ENCODE measurements around the gene TRIM8. TPM values are rescaled to one million over a fixed set of nuclear protein-coding genes. Genes with fewer than 3 reads are reported as not detected.

The TRIM8 gene
- total and polyA plus RNA-seq, 2 of the 4 experiments (the other 2 are of a cell fraction): 25.5 to 126 TPM

DNA sequence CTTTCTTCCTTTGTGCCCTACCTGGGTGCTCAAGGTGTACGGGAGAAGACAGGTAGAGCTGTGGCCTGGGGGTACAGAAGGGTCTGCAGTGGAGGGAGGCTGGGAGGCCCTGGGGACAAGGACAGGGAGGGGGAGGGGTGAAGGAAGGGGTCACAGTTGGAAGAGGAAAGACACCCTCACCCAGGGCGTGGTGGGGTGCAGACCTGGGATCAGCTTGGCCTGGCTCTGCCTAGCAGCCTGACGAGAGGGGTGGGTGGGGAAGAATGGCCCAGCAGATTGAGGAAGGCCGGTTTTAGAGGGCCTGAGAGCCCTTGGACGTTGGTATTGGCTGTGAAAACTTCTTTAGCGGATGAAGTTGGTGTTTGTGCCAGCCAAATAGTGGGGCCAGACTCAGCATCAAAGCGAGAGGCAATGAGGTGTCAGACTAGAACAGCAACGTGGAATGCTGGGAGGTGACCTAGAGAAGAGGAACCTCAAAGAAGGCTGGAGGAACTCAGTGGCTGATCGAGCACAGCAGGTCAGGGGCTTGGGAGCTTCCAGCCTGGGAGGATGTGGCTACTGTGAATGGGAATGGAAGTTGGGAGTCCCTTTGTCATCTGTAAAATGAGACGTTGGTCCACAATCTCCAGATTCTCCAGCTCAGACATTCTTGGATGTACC is 18.1 kb upstream of the TRIM8 start:
- in situ Hi-C loops (cut with MboI; ENCODE audit: low sequenced_read_pairs) (no loop called here), intact Hi-C loops (cut with micrococcal nuclease) (no loop called here), dilution Hi-C loops (cut with HindIII; ENCODE audit: low sequenced_read_pairs, unreplicated experiment) (no loop called here)
- Histone ChIP-seq H3K4me1 (ENCODE audit: control insufficient read depth, insufficient read depth, low read length) (peaks cover 54% of the 10 kb centered on the region), H4K5ac (ENCODE audit: low read depth, low read length) (peak overlapping the region; percentile 53), H2AK5ac (ENCODE audit: low read depth, low read length) (peak overlapping the region; percentile 97), H2BK15ac (ENCODE audit: low read depth, low read length) (peak overlapping the region; percentile 99; the same call in 2 of the 3 replicates), H3K14ac (replicated peaks; ENCODE audit: low read depth, low read length) (peak overlapping the region; percentile 99), H3K4ac (ENCODE audit: low read depth, low read length) (peak overlapping the region; percentile 98), H3K9ac (ENCODE audit: low read depth, low read length) (no peak overlapping the region), H3K27ac (ENCODE audit: insufficient read depth, low read length) (peak overlapping the region; percentile 78), H3K56ac (ENCODE audit: extremely low read depth, insufficient read depth, low read length) (no peak overlapping the region), H4K8ac (ENCODE audit: low read depth in 2 of 2, low read length in 2 of 2) (peak overlapping the region; percentile 97 to 100), H4K20me1 (ENCODE audit: insufficient read depth, low read length) (no peaks in the 10 kb centered on the region), H3K9me1 (ENCODE audit: insufficient read depth, low read length) (peaks cover 47% of the 10 kb centered on the region), H3K27me3 (ENCODE audit: control insufficient read depth, insufficient read depth, low read length) (no peaks in the 10 kb centered on the region), H3K9me3 (ENCODE audit: control insufficient read depth, insufficient read depth, low read length) (no peaks in the 10 kb centered on the region), H3K36me3 (ENCODE audit: control insufficient read depth, insufficient read depth, low read length) (peaks cover 2% of the 10 kb centered on the region; the same call in 1 of the 2 replicates), H2AK9ac (replicated peaks; ENCODE audit: low read depth, low read length, poor library complexity) (peak overlapping the region; percentile 60), H2BK5ac (ENCODE audit: low read depth, low read length, poor library complexity, severe bottlenecking) (peak overlapping the region; percentile 100), H2AFZ (replicated peaks; ENCODE audit: low read length, poor library complexity) (peak overlapping the region; percentile 2), H3K4me3 (ENCODE audit: insufficient read depth, low read depth, low read length) (no peak overlapping the region), H3K4me2 (ENCODE audit: low read depth, low read length) (no peak overlapping the region), H3K79me1 (ENCODE audit: low read depth in 1 of 2, low read length in 2 of 2) (peaks cover 20 to 60% of the 10 kb centered on the region in 2 experiments), H3K23ac (ENCODE audit: low read depth, low read length) (peak overlapping the region; percentile 93; the same call in 1 of the 2 replicates), H3K18ac (ENCODE audit: low read depth, low read length) (peak overlapping the region; percentile 56), H2BK20ac (ENCODE audit: low read depth, low read length) (peak overlapping the region; percentile 88; the same call in 1 of the 2 replicates), H4K91ac (ENCODE audit: insufficient read depth, low read depth, low read length) (peak overlapping the region; percentile 100), H2BK120ac (ENCODE audit: low read depth, low read length) (peak overlapping the region; percentile 99)
- WGBS, 2 experiments (ENCODE audit: extremely low coverage in 2 of 2, insufficient read length in 1 of 2): 63% methylated on average over 8 of the region's 10 CpGs; no CpG with 5 or more reads in 1 of the 2 experiments
- POLR2A ChIA-PET (ENCODE audit: unreplicated experiment): no interaction called here
- DNase-seq (no peak), ATAC-seq (ENCODE audit: low read depth) (no peak)
- BruUV-seq (replicated peaks): no TSS peak
- TF ChIP-seq, protein P1, sequence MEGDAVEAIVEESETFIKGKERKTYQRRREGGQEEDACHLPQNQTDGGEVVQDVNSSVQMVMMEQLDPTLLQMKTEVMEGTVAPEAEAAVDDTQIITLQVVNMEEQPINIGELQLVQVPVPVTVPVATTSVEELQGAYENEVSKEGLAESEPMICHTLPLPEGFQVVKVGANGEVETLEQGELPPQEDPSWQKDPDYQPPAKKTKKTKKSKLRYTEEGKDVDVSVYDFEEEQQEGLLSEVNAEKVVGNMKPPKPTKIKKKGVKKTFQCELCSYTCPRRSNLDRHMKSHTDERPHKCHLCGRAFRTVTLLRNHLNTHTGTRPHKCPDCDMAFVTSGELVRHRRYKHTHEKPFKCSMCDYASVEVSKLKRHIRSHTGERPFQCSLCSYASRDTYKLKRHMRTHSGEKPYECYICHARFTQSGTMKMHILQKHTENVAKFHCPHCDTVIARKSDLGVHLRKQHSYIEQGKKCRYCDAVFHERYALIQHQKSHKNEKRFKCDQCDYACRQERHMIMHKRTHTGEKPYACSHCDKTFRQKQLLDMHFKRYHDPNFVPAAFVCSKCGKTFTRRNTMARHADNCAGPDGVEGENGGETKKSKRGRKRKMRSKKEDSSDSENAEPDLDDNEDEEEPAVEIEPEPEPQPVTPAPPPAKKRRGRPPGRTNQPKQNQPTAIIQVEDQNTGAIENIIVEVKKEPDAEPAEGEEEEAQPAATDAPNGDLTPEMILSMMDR (conservative IDR thresholded peaks at IDR 0.05; ENCODE audit: low read depth, low read length): no peak
- TF ChIP-seq RAD21 (IDR thresholded peaks at IDR 0.05; ENCODE audit: low read length) (no peak), RFX5 (IDR thresholded peaks at IDR 0.05; ENCODE audit: low read depth, low read length) (no peak), MAZ (IDR thresholded peaks at IDR 0.05; ENCODE audit: borderline replicate concordance, low read depth, low read length) (no peak), MXI1 (IDR thresholded peaks at IDR 0.05; ENCODE audit: borderline replicate concordance, low read depth, low read length) (no peak), POLR2A (IDR thresholded peaks at IDR 0.05; ENCODE audit: low read depth, low read length) (no peak), NFE2L2 (IDR thresholded peaks at IDR 0.05; ENCODE audit: low read depth, low read length) (no peak), RCOR1 (IDR thresholded peaks at IDR 0.05; ENCODE audit: insufficient replicate concordance, low read length) (no peak), SMC3 (IDR thresholded peaks at IDR 0.05; ENCODE audit: low read depth, low read length) (no peak), FOS (IDR thresholded peaks at IDR 0.05; ENCODE audit: low read depth, low read length) (no peak), MAFK (IDR thresholded peaks at IDR 0.05; ENCODE audit: low read depth, low read length) (no peak), CEBPB (IDR thresholded peaks at IDR 0.05; ENCODE audit: low read depth, low read length) (no peak), BHLHE40 (IDR thresholded peaks at IDR 0.05; ENCODE audit: low read depth, low read length) (no peak)
- TF ChIP-seq, protein P2, sequence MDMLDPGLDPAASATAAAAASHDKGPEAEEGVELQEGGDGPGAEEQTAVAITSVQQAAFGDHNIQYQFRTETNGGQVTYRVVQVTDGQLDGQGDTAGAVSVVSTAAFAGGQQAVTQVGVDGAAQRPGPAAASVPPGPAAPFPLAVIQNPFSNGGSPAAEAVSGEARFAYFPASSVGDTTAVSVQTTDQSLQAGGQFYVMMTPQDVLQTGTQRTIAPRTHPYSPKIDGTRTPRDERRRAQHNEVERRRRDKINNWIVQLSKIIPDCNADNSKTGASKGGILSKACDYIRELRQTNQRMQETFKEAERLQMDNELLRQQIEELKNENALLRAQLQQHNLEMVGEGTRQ (IDR thresholded peaks at IDR 0.05; ENCODE audit: low read depth, low read length): no peak
- TF ChIP-seq, protein P3, sequence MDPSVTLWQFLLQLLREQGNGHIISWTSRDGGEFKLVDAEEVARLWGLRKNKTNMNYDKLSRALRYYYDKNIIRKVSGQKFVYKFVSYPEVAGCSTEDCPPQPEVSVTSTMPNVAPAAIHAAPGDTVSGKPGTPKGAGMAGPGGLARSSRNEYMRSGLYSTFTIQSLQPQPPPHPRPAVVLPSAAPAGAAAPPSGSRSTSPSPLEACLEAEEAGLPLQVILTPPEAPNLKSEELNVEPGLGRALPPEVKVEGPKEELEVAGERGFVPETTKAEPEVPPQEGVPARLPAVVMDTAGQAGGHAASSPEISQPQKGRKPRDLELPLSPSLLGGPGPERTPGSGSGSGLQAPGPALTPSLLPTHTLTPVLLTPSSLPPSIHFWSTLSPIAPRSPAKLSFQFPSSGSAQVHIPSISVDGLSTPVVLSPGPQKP (IDR thresholded peaks at IDR 0.05; ENCODE audit: borderline replicate concordance, low read depth, low read length): no peak
- CTCF ChIA-PET: no interaction called here
